K562 (cell line): Measurements from ENCODE around the gene TMEM154.

Experiments used
- CTBP1 ChIP-seq: fragments of 450-650 bp; IDR thresholded peaks from 2 replicates; pipeline ENCODE4 v1.6.1; 2016; ENCODE audit warnings: borderline replicate concordance
- EZH2 ChIP-seq: IDR thresholded peaks from 2 replicates; pipeline ENCODE4 v1.6.1; 2012; ENCODE audit warnings: low read depth, mild to moderate bottlenecking, inconsistent platforms, low read length, borderline replicate concordance
- GMEB1 ChIP-seq: fragments of 250-450 bp; sonication (Bioruptor Pico); IDR thresholded peaks from 2 replicates; pipeline ENCODE4 v1.4.0; 2020; ENCODE audit warnings: mild to moderate bottlenecking
- JUND ChIP-seq, 2 experiments: IDR thresholded peaks; 2 replicates in 1 of 2; 3 replicates in 1 of 2; pipeline ENCODE4 v1.6.1; 2011; ENCODE audit warnings: borderline replicate concordance in 2 of 2, low read depth in 2 of 2, low read length in 2 of 2, improper control_type of control experiment in 1 of 2, missing biosample characterization in 1 of 2, missing genetic modification characterization in 1 of 2, missing genetic modification reagents in 1 of 2

GRCh38 chr4:152613841-152614721 lies 65.7 kb downstream of the TMEM154 start:
- TF ChIP-seq GMEB1 (no peak), JUND (IDR thresholded peaks at IDR 0.05; ENCODE audit: borderline replicate concordance, low read depth, low read length) (no peak), JUND (tag; IDR thresholded peaks at IDR 0.05; ENCODE audit: borderline replicate concordance, low read depth, low read length) (no peak), CTBP1 (no peak), EZH2 (no peak)
